Measurements from ENCODE around the gene SRSF4. TPM values are rescaled to one million over a fixed set of nuclear protein-coding genes. Genes with fewer than 3 reads are reported as not detected.

The SRSF4 gene
- total and polyA plus RNA-seq, 9 donors = 55.2 to 135 (median 88.2) TPM

DNA sequence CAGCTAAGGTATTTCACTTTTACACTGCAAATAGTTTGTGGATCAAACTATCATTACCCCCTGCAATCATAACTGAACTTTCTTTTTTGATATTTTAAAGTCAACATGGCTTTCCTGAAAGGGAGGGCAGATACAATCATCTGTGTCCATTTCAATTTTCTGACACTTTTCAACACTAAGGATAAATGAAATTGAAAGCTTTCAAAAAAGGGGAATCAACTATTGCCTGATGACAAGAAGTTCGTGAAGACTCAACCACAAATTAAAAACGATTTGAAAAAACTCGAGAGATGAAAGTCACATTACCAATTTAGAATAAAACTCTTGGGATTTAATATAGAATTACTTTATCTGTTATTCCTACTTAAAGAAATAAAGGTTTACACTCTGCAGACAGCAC lies 11.7 kb downstream of the SRSF4 start:
- no peaks in the 10 kb centered on the region for H3K27me3 ChIP-seq
- H3K9me3 ChIP-seq = no peaks in the 10 kb centered on the region
- intact Hi-C loops (cut with DNase I) = no loop called here
- H3K4me1 ChIP-seq (ENCODE audit: insufficient read depth) = peaks cover 6% of the 10 kb centered on the region
- H3K4me3 ChIP-seq = no peak overlapping the region
- no peaks in the 10 kb centered on the region for H3K36me3 ChIP-seq
- no peak for TF ChIP-seq CTCF (IDR thresholded peaks at IDR 0.05)
- TF ChIP-seq EP300 (IDR thresholded peaks at IDR 0.05) = no peak
- no peak for TF ChIP-seq POLR2A (IDR thresholded peaks at IDR 0.05)
- no peak overlapping the region for H3K27ac ChIP-seq
- 70 to 85% (median 82%) methylated on average over 3 of the region's 3 CpGs for WGBS, 3 donors
- no peak for DNase-seq

DNA sequence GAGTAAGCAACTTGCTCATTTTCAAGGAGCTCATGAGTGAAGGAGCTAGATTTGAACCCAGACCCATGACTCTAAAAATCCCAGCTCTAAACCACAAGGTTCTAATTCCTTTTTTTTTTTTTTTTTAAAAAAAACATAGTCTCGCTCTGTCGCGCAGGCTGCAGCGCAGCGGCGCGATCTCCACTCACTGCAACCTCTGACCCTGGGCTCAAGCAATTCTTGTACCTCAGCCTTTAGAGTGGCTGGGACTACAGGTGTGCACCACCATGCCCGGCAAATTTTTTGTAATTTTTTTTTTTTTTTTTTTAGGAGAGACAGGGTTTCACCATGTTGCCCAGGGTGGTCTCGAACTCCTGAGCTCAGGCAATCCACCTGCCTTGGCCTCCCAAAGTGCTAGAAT lies 13.8 kb downstream of the SRSF4 start:
- H3K27me3 ChIP-seq = no peaks in the 10 kb centered on the region
- intact Hi-C loops (cut with DNase I) = no loop called here
- no peak for DNase-seq
- peaks cover 6% of the 10 kb centered on the region for H3K4me1 ChIP-seq (ENCODE audit: insufficient read depth)
- WGBS, 3 donors = 96 to 97% (median 96%) methylated on average over 9 of the region's 9 CpGs
- H3K4me3 ChIP-seq = no peak overlapping the region
- H3K27ac ChIP-seq = no peak overlapping the region
- no peaks in the 10 kb centered on the region for H3K9me3 ChIP-seq
- H3K36me3 ChIP-seq = no peaks in the 10 kb centered on the region
- TF ChIP-seq CTCF (IDR thresholded peaks at IDR 0.05) = no peak
- no peak for TF ChIP-seq EP300 (IDR thresholded peaks at IDR 0.05)
- no peak for TF ChIP-seq POLR2A (IDR thresholded peaks at IDR 0.05)

DNA sequence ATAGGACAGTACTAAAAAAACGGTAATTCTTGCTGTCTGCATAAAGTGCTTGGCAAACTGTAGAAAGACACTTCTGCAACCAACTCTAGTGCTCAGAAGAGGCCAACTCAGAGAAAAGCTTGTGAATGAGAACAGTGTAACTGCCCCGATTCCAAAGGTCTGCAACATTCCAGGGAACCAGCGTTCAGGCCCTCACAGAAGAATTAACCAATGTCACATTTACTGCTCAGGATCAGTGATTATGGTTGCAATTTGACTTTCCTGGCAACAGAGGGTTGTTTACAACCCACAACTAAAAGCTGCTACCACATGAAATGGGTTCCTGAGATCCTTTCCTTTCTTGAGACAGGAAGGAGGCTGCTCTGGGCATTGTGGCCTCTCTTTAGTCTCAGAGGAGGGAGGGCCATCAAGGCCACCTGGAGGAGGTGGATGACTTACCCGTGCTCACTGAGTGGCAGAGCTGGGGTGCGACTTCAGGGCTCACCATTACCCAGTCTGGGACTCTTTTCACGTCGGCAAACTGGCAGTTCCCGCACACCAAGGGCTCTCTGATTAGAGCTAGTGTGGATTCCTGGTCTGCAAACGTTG lies 15.3 kb downstream of the SRSF4 start:
- Histone ChIP-seq H3K4me3 (no peak overlapping the region), H3K9me3 (no peaks in the 10 kb centered on the region), H3K27ac (no peak overlapping the region), H3K36me3 (no peaks in the 10 kb centered on the region), H3K27me3 (no peaks in the 10 kb centered on the region), H3K4me1 (ENCODE audit: insufficient read depth) (peaks cover 8% of the 10 kb centered on the region)
- intact Hi-C loops (cut with DNase I) = no loop called here
- TF ChIP-seq CTCF (IDR thresholded peaks at IDR 0.05) (no peak), EP300 (IDR thresholded peaks at IDR 0.05) (no peak), POLR2A (IDR thresholded peaks at IDR 0.05) (no peak)
- DNase-seq = no peak
- WGBS, 3 donors = 58 to 61% (median 60%) methylated on average over 9 of the region's 9 CpGs

GRCh38 chr1:29164588-29164987 lies 17.1 kb downstream of the SRSF4 start:
- no peaks in the 10 kb centered on the region for H3K9me3 ChIP-seq
- intact Hi-C loops (cut with DNase I) = no loop called here
- H3K27ac ChIP-seq = no peak overlapping the region
- TF ChIP-seq EP300 (IDR thresholded peaks at IDR 0.05) = no peak
- TF ChIP-seq POLR2A (IDR thresholded peaks at IDR 0.05) = no peak
- no peak for TF ChIP-seq CTCF (IDR thresholded peaks at IDR 0.05)
- no peaks in the 10 kb centered on the region for H3K36me3 ChIP-seq
- peaks cover 2% of the 10 kb centered on the region for H3K4me1 ChIP-seq (ENCODE audit: insufficient read depth)
- H3K4me3 ChIP-seq = no peak overlapping the region
- DNase-seq = no peak
- WGBS, 3 donors = 88 to 95% (median 93%) methylated on average over 4 of the region's 4 CpGs
- H3K27me3 ChIP-seq = no peaks in the 10 kb centered on the region

All from ovary (tissue), 9 donors.